Heart left ventricle (tissue), 13 donors: Measurements from ENCODE around the gene ORAI2.

Experiments
- POLR2A ChIP-seq, 2 donors: fragments of 450-650 bp; IDR thresholded peaks; one replicate each; pipeline ENCODE4 v1.6.1; 2017; ENCODE audit warnings: antibody characterized with exemption in 2 of 2, mild to moderate bottlenecking in 2 of 2, moderate library complexity in 2 of 2
- TF ChIP-seq, protein P1 (sequence below), 12 donors: fragments of 200-600 bp; sonication (generic) in 4 of 12; IDR thresholded peaks; one replicate each; pipeline versions ENCODE4 v1.5.0 to v1.8.0; 2018 to 2022; ENCODE audit warnings: antibody characterized with exemption in 12 of 12, mild to moderate bottlenecking in 5 of 12
- donor health status: ischemic (EF 13 %, LVEDD 7.1; RV severe dilation, severe dysfunction).
- donor health status: DM: no; HTN: yes; CAD: no.
- donor health status: DM: no; HTN: no; CAD: no.
- donor health status: ischemic (EF 25% LVEDD 6.9; RV normal size, moderate dysfunction).
- donor health status: ischemic (EF 25% LVEDD 5.7; RV mildly dilated, moderate dysfunction).
- donor health status: ischemic (EF 35%, LVEDD 5.7; RV mildly dilated, moderate dysfunction).
- donor health status: nonischemic (EF 11% LVEDD 7.7; RV severe dilation, severe dysfunction).
- donor health status: DM: yes; HTN: yes; CAD: no.
- donor health status: PGD.
- donor health status: ischemic (EF 29% LVEDD 5.4; RV normal size, mild dysfunction).
- donor health status: nonischemic (EF 23%, LVEDD 6.1; RV moderate dilation, normal function).

DNA sequence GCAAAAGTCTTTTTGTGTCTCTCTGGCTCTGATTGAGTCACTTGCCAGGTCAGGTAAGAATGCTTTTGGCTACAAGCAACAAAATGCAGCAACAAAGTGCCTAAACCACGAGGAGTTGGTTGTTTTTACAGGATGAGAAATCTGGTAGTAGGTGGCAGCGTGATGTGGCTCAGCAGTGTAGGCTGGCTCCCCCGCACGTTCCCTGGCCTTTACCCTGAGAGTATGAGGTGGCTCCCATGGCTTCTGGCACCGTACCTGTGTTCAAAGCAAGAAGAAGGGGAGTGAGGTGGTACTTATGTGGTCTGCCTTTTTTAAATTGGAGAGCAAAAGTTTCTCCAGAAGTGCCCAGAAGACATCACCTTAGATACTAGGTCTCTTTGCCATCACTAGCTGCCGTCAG is 25.5 kb upstream of the ORAI2 start:
- TF ChIP-seq, protein P1, sequence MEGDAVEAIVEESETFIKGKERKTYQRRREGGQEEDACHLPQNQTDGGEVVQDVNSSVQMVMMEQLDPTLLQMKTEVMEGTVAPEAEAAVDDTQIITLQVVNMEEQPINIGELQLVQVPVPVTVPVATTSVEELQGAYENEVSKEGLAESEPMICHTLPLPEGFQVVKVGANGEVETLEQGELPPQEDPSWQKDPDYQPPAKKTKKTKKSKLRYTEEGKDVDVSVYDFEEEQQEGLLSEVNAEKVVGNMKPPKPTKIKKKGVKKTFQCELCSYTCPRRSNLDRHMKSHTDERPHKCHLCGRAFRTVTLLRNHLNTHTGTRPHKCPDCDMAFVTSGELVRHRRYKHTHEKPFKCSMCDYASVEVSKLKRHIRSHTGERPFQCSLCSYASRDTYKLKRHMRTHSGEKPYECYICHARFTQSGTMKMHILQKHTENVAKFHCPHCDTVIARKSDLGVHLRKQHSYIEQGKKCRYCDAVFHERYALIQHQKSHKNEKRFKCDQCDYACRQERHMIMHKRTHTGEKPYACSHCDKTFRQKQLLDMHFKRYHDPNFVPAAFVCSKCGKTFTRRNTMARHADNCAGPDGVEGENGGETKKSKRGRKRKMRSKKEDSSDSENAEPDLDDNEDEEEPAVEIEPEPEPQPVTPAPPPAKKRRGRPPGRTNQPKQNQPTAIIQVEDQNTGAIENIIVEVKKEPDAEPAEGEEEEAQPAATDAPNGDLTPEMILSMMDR (IDR thresholded peaks at IDR 0.05) = no peak
- TF ChIP-seq POLR2A (IDR thresholded peaks at IDR 0.05) = no peak
